Body of pancreas (tissue), 4 donors: ENCODE data around the gene CASZ1.

ENCODE experiments used
- CTCF ChIP-seq, 7 experiments: fragments of 450-650 bp in 4 of 7; fragments of 200-600 bp in 3 of 7; sonication (generic) in 3 of 7; IDR thresholded peaks; one replicate each; pipeline ENCODE4 v1.5.1; 2016 to 2019; ENCODE audit warnings: antibody characterized with exemption in 7 of 7
- POLR2A ChIP-seq, 3 donors: fragments of 450-650 bp; IDR thresholded peaks; one replicate each; pipeline ENCODE4 v1.6.1; 2016; ENCODE audit warnings: antibody characterized with exemption in 3 of 3, mild to moderate bottlenecking in 2 of 3

GRCh38 chr1:10741696-10742095, 54.8 kb downstream of the CASZ1 start:
- TF ChIP-seq POLR2A (IDR thresholded peaks at IDR 0.05) (no peak), CTCF (IDR thresholded peaks at IDR 0.05) (no peak)
